ENCODE results near the gene CCDC6.
"Not testable (repeated sequence)": the region's sequence is repeated elsewhere in the genome, so short reads cannot be mapped to it uniquely, and the experiment has no call there.

The CCDC6 gene

DNA sequence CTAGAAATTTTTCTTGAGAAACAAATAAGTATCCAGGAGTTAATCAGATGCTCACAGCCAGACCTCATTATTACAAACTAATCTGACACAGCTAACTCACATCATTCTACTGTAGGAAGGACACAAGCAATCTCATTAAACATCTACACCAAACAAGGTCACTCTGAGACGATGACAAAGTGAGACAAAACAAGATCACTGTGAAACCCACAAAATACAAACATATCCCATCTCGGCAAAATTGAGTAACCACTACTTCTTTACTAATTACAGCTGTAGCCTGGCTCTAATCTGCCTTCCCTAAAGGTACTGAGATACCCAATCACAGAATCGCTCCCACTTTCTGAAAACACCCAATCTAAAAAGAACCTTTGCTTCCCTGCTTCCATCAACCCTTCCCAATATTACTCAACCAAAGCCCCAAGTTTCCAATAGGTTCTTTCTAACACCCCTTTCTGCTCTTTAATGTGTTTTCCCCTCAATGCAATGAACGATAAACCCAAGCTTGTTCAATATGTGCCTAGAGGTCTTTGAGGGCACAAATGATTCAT is 26.9 kb downstream of the CCDC6 start:
- no peak for DNase-seq

- no peak for DNase-seq
Observed at GRCh38 chr10:59878915-59879314, 27.4 kb downstream of the CCDC6 start.

DNA sequence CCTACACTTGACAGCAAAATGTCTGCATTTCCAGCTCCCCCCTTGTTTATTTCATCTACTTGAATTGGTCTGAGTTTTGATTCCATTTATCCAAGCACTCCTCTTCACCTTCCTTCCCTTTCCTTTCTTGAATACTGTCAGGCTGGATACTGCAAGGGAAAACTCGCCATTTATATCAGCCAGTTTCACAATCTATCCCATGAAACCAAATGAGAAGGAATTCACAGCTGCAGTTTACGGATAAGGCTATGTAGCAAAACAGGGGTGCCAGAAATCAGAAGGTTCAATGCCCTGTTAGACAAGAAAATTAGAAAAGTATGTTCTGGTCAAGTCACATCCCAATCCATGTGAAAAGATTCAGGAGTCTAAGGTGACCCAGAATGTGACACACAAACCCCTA is 28.1 kb downstream of the CCDC6 start:
- no peak for DNase-seq

DNA sequence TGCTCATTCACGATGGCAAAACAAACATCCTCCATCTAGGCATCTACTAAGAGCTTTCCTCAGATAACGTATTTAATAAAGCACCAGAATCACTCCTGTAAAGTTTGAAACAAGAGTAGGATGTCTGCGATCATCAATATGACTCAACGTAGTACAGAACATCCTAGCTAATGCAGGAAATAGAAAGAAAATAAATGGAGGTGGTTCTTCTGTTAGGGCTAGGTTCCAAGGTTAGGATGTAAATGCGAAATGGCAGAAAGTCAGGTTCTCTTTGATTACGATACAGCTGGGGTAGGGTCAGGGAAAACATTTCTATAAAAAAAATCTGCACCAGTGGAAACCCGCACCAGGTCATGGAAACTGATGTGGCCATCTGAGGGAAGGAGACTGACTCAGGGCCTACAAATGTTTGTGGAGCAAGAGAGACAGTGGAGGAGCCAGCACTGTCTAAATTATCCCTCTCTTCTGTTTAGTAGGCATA is 29.1 kb downstream of the CCDC6 start:
- no peak for DNase-seq

DNA sequence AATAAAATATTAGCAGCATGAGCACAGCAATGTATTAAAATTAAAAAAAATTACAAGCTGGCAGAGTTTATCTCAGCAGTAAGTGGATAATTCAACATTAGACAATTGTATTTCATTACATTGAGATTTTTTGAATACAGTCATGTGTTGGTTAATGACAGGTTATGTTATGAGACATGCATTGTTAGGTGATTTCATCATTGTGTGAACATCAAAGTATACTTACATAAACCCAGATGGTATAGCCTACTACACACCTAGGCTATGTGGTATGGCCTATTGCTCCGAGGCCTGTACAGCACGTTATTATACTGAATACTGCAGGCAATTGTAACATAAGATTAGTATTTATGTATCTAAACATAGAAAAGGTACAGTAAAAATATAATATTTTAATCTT is 29.7 kb downstream of the CCDC6 start:
- no peak for DNase-seq

DNA sequence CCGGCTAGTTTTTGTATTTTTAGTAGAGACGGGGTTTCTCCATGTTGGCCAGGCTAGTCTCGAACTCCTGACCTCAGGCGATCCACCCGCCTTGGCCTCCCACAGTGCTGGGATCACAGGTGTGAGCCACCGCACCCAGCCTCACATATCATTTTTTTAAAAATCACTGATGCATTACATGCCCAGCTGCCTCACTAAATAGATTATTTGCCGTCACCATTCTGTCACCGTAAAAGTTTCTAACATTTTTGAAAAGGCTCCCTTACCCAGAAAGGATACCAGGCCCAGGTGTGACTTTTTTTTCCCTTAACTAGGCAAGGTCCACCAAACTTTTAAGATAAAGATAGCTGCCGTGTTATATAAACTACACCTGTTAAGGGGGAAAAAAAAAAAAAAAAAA is 30.1 kb downstream of the CCDC6 start:
- not testable (repeated sequence) for DNase-seq

DNA sequence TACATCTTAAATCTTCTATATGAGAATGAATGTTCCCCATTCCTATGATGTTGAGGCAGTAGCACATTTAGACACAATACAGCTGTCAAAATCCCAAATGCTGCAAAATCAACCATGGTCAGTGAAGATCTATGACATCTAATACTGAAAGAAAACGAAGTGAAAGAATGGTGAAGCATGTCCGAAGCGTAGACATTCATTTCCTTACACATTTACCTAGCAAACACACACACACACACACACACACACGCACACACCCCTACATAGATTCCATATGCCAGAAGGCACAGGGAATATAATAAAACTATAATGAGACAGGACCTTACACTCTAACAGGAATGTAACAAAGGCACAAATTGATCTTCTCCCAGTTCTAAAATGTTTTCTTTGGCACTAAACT is 32.5 kb downstream of the CCDC6 start:
- DNase-seq, result no peak

DNA sequence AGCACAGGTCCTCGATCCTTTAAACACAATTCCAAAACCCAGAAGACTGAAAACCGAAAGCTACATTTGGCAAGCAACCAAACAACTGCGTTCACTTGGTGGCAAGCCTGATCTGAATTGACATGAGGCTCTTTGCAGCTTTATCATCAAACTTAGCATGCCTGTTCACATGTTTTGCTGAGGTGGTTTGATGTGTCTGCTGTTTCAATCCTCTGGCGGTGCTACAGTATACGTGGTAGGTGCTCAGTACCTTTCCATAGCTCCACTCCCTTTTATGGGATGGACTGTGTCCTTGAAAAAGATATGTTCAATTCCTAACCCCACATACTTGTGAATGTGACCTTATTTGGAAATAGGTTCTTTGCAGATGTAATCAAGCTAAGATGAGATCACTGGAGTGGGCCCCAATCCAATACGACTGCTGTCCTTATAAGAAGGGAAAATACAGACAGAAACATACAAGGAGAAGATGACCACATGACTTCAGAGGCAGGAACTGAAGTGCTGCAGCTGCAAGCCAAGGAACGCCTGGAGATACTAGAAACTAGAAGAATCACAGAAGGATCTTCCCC is 33.4 kb downstream of the CCDC6 start:
- DNase-seq, result no peak

- no peak for DNase-seq
Observed at GRCh38 chr10:59870152-59870551, 36.2 kb downstream of the CCDC6 start.

DNA sequence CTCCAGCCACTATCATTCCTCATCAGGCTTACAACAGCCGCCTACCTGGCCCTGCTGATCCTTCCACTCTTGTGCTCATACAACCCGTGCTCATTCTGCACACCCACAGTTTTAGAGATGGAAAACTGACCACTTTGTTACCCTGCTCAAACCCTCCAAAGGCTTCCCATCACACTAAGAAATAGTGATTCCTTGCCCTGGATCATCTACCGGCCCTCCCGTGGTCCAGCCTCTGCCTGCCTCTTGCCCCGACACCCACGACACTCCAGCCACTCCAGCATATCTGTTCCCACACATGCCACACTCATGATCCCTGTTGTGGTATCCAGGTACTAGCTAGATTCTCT is 36.8 kb downstream of the CCDC6 start:
- no peak for DNase-seq

- DNase-seq, result no peak
Observed at GRCh38 chr10:59868696-59869593, 37.4 kb downstream of the CCDC6 start.

DNA sequence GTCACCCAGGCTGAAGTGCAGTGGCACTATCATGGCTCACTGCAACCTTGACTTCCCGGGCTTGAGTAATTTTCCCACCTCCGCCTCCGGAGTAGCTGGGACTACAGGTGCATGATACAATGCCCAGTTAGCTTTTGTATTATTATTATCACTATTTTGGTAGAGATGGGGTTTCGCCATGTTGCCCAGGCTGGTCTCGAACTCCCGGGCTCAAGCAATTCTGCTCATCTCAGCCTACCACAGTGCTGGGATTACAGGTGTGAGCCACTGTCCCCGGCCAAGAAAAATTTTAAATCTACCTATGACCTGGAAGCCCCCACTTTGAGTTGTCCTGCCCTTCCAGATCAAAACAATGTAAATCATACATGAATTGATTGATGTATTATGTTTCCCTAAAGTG is 38.8 kb downstream of the CCDC6 start:
- DNase-seq, result no peak

GRCh38 chr10:59865101-59865500 is 41.3 kb downstream of the CCDC6 start:
- no peak for DNase-seq

DNA sequence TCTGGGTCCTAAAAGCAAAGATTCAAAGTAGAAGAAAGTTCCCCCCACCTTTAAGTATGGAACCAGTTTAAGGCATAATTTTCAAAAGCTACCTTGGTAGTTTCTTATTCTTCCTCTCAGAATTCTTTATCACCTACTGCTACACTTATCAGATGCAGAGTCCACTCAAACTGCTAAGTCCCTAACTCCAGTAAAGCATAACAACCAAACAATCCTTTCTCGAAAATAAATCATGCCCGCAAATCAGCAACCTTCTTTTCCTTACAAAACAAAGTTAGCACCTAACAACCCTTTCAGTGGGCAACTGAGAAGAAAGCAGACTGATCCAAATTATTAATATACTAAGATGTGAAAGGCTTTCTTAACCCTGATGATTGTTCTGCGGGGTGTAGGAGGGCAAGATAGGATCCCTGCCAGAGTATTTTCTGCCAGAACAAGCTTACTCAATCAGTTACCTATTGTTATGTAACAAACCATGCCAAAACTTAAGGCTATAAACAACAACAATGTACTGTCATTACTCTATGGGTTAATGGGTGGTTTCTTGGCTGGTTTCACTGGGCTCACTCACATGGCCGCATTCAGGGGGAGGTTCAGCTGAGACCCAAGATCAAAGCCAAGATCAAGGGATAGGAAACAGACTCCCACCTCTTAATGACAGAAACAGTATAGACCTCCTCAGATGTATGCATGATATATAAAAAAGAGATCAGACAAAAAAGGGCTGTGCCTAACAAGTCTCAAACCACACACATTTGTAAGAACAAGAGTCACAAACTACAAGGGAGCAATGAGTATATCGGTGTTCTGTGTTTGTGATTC is 42.0 kb downstream of the CCDC6 start:
- DNase-seq, result no peak

- no peak for DNase-seq
Observed at GRCh38 chr10:59859570-59859969, 46.8 kb downstream of the CCDC6 start.

DNA sequence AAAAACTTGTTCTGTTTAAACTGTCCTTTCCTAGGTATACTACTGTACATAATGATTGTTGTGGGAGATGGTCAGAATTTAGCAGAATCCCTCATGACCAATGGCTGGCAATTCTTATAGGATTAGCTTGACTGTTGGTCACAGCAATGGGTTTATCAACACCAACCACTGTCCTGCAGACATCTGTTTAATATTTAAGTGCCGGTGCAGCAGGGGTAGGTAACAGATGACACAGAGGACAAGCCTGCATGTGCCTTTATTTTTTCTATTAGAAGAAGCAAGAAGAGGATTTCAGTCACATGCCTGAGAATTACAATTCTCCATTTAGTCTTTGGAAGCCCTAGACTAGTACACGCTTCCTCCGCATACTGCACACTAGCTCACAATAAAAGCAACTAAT is 48.4 kb downstream of the CCDC6 start:
- DNase-seq, result no peak

GRCh38 chr10:59857049-59857448 is 49.3 kb downstream of the CCDC6 start:
- DNase-seq, result no peak

GRCh38 chr10:59856104-59856503 is 50.3 kb downstream of the CCDC6 start:
- no peak for DNase-seq

DNA sequence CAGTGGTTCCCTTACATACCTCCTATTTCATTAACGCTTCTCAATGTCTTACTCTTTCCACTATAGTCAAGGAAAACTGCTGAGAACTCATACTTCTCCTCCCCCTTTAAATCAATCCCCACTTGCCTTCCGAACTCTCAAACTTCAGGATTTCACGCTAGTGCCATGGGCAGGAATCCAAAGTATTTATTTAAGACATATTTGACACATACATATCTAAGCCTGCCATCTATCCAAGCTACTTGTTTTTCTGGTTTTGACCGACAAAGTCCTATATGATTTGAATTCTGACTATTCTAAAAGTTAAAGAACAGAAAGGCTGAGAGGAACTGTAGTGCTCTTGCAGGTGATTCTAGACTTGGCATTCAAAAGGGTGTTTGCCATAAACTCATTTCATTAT is 51.8 kb downstream of the CCDC6 start:
- DNase-seq, result no peak

DNA sequence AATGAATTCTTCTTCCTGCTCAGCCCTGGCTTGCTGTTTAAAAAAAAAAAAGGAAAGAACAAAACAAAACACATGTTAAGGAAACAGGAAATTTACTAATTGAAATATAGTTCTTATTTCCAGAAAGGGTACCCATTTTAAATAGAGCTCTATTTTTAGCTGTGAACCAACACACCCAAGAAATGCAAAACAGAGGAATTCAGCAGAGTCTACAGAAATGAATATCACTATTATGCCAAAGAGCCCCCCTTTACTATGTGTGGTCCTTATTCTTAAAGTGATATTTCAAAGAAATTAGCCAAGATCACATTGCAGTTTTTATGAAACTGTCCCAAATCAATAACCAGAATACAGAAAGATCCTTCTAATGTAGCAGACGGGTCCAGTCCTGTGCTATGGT is 53.7 kb downstream of the CCDC6 start:
- no peak for DNase-seq

- no peak for DNase-seq
Observed at GRCh38 chr10:59851864-59852263, 54.5 kb downstream of the CCDC6 start.

DNA sequence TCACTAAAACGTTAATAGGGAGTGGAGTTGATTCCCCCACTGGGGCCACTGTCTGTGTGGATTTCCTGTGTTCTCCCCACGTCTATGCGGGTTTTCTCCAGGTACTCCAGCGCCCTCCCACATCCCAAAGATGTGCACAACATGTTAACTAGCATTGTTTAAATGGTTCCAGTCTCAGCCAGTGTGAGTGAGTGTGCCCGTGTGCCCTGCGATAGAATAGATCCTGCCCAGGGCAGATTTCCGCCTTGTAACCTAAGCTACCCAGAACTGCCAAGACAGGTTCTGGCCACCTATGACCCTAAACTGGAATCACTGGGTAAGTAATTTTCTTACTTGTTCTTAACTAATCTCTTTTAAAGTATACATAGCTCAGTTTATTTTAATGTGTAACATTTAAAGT is 58.5 kb downstream of the CCDC6 start:
- no peak for DNase-seq

DNA sequence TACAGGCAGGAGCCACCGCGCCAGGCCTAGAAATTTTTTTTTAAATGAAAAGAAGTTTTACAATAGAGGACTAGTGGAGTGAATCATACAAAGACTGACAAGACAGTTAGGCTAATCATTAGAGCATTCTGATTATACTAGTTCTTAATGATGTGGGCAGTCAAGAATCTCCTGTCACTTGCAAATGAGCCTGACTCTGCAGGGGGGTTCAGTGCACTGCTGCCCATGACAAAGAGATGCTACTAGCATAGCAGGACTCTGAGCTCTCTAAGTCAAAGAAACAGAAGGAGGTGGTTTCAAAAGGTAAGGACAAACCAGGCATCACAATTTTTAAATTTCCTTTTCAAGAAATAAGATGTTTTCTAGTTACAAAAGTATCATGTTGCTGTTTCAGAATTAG is 59.0 kb downstream of the CCDC6 start:
- no peak for DNase-seq

Measured in activated gamma-delta T cell (primary cell).